DMS 273 (cell line): Measurements from ENCODE around the gene FAM177B.

Source experiments
- DNase-seq: peaks from one replicate; lab custom pipeline; 2025; ENCODE audit not compliant: unreplicated experiment; lab: John Stamatoyannopoulos, UW

The FAM177B gene

GRCh38 chr1:222785529-222785928 lies 48.5 kb downstream of the FAM177B start:
- DNase-seq = no peak

- peak; percentile 26 for DNase-seq
These were observed 49.1 kb downstream of the FAM177B start for GRCh38 chr1:222786121-222786520.

DNA sequence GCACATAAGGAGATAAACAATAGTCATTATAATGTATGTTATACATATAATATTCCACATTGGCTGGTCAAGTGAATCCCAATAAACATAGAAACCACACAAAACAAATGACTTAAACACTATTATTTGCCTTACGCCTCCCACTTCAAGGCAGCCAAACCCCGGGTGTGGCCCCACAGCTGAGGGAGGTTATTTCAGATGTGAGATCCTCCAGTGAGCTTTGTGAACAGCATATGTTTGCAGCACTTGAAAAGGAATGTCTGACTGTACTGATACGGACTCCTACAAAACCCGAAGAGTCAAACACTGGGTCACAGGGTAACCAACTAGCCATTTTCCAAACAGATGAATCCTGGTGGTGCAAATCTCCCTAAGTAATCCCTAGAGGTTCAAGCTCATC lies 50.7 kb downstream of the FAM177B start:
- no peak for DNase-seq

- no peak for DNase-seq
These were observed 51.6 kb downstream of the FAM177B start for GRCh38 chr1:222788402-222789156.

GRCh38 chr1:222790115-222790514 lies 53.1 kb downstream of the FAM177B start:
- DNase-seq = no peak

- no peak for DNase-seq
These were observed 53.5 kb downstream of the FAM177B start for GRCh38 chr1:222790520-222790919.

GRCh38 chr1:222791006-222791710 lies 54.2 kb downstream of the FAM177B start:
- DNase-seq = peak; percentile 34

DNA sequence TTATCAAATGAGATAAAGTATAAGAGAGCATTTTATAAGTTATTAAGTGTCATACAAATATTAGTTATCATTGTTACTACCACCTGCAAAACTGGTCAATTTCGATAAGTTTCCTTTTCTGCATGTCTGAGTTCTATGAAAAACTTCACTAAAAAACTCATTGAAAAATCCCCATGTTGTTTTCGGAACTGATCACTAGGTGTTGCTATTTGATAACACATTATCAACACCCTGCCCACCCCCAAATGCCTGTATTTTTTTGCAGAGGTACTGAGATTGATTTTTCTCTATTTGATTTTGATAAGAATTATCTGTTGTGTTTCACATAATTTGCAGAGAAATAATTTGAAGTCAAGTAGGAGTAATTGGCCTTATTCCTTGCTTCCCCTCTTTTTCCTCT lies 55.7 kb downstream of the FAM177B start:
- peak; percentile 55 for DNase-seq

- peak; percentile 60 for DNase-seq
These were observed 57.9 kb downstream of the FAM177B start for GRCh38 chr1:222794656-222795474.

GRCh38 chr1:222798116-222798515 lies 61.1 kb downstream of the FAM177B start:
- DNase-seq = no peak

- DNase-seq = no peak
These were observed 62.0 kb downstream of the FAM177B start for GRCh38 chr1:222798975-222799374.
